ENCODE data around the gene CDK14. TPM values are rescaled to one million over a fixed set of nuclear protein-coding genes. Genes with fewer than 3 reads are reported as not detected.

CDK14 gene
- total and polyA plus RNA-seq, 2 donors (not counting 3 experiments of a cell fraction or from before 2014, with no cell fraction given) = 5.5 to 34.2 TPM

- ChIA-PET CTCF (interaction anchor here (2.0 kb wide), 1 partner anchor 10 kb away, joined by 6 read pairs; no protein-coding TSS in a partner anchor), POLR2A (no interaction called here)
- Histone ChIP-seq H3K36me3 (ENCODE audit: control insufficient read depth in 2 of 2, extremely low read depth in 1 of 2, insufficient read depth in 2 of 2, low read length in 2 of 2) (no peaks in the 10 kb centered on the region), H4K20me1 (replicated peaks; ENCODE audit: control insufficient read depth, extremely low read depth, insufficient read depth, low read length) (no peaks in the 10 kb centered on the region), H3K9ac (replicated peaks; ENCODE audit: extremely low read depth, insufficient read depth, low read length) (no peak overlapping the region), H3K4me1 (ENCODE audit: control insufficient read depth, extremely low read depth, insufficient read depth, low read length) (peaks cover 8% of the 10 kb centered on the region), H2AFZ (ENCODE audit: low read depth, low read length) (no peak overlapping the region), H3K79me2 (ENCODE audit: control insufficient read depth, insufficient read depth, low read length) (no peaks in the 10 kb centered on the region), H3K27me3 (ENCODE audit: control insufficient read depth in 2 of 2, insufficient read depth in 2 of 2, low read length in 2 of 2) (no peaks in the 10 kb centered on the region), H3K27ac (ENCODE audit: insufficient read depth, low read depth, low read length) (no peak overlapping the region), H3K9me1 (replicated peaks; ENCODE audit: control insufficient read depth, extremely low read depth, insufficient read depth, low read length) (no peaks in the 10 kb centered on the region), H3K9me3 (replicated peaks; ENCODE audit: control insufficient read depth, insufficient read depth, low read length) (no peaks in the 10 kb centered on the region), H3K4me2 (ENCODE audit: insufficient read depth, low read length) (no peak overlapping the region), H3K4me3 (replicated peaks in 1 of 3; ENCODE audit: insufficient read depth in 1 of 3, low read depth in 1 of 3, low read length in 3 of 3) (no peak overlapping the region)
- TF ChIP-seq POLR2A (IDR thresholded peaks at IDR 0.05; ENCODE audit: low read depth, low read length) = no peak
- no peak for TF ChIP-seq MAX (IDR thresholded peaks at IDR 0.05; ENCODE audit: insufficient read depth, insufficient read length)
- TF ChIP-seq CTCF (IDR thresholded peaks at IDR 0.05; ENCODE audit: extremely low read depth in 1 of 2, insufficient read depth in 1 of 2, low read depth in 1 of 2, low read length in 2 of 2) = no peak
- no peak for TF ChIP-seq POLR2AphosphoS5 (IDR thresholded peaks at IDR 0.05; ENCODE audit: insufficient read depth, low read depth, low read length)
- TF ChIP-seq EZH2 (IDR thresholded peaks at IDR 0.05; ENCODE audit: borderline replicate concordance, low read depth, low read length, severe bottlenecking) = no peak
- TF ChIP-seq GATA2 (IDR thresholded peaks at IDR 0.05; ENCODE audit: insufficient read depth, insufficient read length, low read depth, low read length) = no peak
- no peak for TF ChIP-seq MYC (IDR thresholded peaks at IDR 0.05; ENCODE audit: low read depth, low read length)
- no peak for TF ChIP-seq FOS (IDR thresholded peaks at IDR 0.05; ENCODE audit: borderline replicate concordance, insufficient read depth, low read length)
- no peak for TF ChIP-seq JUN (IDR thresholded peaks at IDR 0.05; ENCODE audit: borderline replicate concordance, insufficient read depth, insufficient read length, low read depth)
- DNase-seq (ENCODE audit: low read depth, low spot score) (no peak), FAIRE-seq (no peak)
- dilution Hi-C loops (cut with MboI; ENCODE audit: extremely low pct_ligation_motif_present, low sequenced_read_pairs) = no loop called here
- intact Hi-C loops (cut with micrococcal nuclease) = no loop called here
- BruUV-seq (replicated peaks) = no TSS peak
Observed at GRCh38 chr7:90740386-90740785, 144.3 kb downstream of the CDK14 start.
